GM21529 (cell line): Measurements from ENCODE around the gene IL12A.
A peak's percentile ranks its signal among the peaks of the same experiment; 100 is the strongest.

Experiments used
- ATAC-seq: cut with Tn5 transposase; IDR thresholded peaks from one replicate; pipeline ENCODE4 v1.9.1; 2021; ENCODE audit not compliant: unreplicated experiment

IL12A gene

DNA sequence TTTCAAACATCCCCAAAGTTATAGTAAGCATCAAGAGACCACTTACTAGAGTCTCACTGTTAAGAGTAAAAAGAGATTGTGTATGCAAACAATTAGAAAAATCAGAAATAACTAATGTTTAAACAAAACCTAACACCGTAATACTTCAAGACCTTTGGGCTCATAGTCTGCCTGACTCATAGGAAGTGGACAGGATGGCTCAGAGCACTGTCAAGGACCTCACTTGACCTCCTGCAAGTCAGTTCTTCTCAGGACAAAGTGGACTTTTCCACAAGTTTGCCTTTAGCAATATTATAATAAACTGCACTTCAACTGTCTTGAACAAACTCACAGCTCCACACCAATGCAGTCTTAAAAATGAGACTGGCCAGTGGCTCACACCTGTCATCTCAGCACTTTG lies 34.8 kb downstream of the IL12A start:
- ATAC-seq = no peak

GRCh38 chr3:160027541-160028195 lies 39.0 kb downstream of the IL12A start:
- ATAC-seq = peak; percentile 84

- no peak for ATAC-seq
Observed at GRCh38 chr3:160035757-160036156, 47.1 kb downstream of the IL12A start.

- ATAC-seq = peak; percentile 65
Observed at GRCh38 chr3:160038862-160039562, 50.4 kb downstream of the IL12A start.

DNA sequence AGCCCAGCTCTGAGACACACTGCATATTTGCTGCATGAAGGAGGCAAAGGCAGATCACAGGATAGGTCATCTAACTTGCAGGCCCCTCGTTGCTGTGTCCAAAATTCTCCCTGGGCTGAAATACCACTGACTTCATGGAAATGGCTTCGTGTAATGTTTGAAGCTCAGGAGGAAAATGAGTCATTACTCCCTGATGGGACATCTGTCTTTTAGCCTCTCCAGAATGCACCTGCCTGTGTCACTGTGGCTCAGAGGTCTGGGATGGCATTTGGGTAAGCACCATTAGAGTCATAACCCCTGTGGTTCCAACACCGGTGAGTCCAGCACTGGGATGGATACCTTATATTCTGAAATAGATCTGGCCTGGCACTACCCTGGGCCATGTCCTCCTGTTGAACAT lies 51.5 kb downstream of the IL12A start:
- no peak for ATAC-seq

DNA sequence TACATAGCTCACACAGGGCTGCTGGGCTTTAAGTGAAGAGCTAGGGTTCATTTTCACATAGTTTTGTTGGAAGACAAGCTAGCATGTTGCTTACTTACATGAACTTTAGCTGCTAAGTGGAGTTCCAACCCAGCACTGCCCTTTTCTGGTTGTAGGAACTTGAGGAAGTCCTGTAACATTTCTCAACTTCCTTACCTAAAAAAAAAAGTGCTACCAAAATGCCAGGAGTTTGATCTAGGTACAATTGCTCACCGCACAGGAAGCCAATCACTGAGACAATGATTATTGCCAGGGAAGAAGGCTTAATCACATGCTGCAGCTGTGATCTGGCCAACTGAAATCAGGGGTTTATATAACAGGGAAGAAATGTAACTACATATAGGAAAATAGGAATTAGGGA lies 52.8 kb downstream of the IL12A start:
- ATAC-seq = no peak

DNA sequence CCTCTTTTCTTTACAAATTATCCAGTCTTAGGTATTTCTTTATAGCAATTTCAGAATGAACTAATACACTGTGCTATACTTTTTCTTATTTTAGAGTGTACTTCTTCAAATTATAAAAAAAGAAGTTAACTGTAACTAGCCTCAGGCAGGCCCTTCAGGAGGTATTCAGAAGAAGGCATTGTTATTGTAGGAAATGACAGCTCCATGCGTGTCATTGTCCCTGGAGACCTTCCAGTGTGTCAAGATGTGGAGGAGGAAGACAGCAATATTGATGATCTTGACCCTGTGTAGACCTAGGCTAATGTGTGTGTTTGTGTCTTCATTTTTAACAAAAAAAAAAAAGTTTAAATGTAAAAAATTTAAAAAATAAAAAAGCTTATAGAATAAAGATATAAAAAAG lies 55.5 kb downstream of the IL12A start:
- no peak for ATAC-seq
